Stimulated activated CD4-positive, alpha-beta T cell treated with anti-CD3 and anti-CD28 coated beads, Interleukin-4, amount 100 ng/mL, for 24 hours (primary cell): ENCODE data around the gene CLSTN2.

Experiments
- DNase-seq: peaks from one replicate; pipeline ENCODE4 v3.0.0-alpha.2; 2020

The CLSTN2 gene

GRCh38 chr3:139944256-139944910, 9.4 kb downstream of the CLSTN2 start:
- no peak for DNase-seq

- no peak for DNase-seq
These were observed 10.4 kb downstream of the CLSTN2 start for GRCh38 chr3:139945386-139945785.

- DNase-seq, result no peak
These were observed 11.0 kb downstream of the CLSTN2 start for GRCh38 chr3:139945942-139946341.

- no peak for DNase-seq
These were observed 13.5 kb downstream of the CLSTN2 start for GRCh38 chr3:139948467-139948866.

GRCh38 chr3:139948898-139949297, 13.9 kb downstream of the CLSTN2 start:
- no peak for DNase-seq

GRCh38 chr3:139953131-139953910, 18.3 kb downstream of the CLSTN2 start:
- no peak for DNase-seq

GRCh38 chr3:139954146-139954860, 19.3 kb downstream of the CLSTN2 start:
- no peak for DNase-seq

- no peak for DNase-seq
These were observed 22.9 kb downstream of the CLSTN2 start for GRCh38 chr3:139957844-139958243.

GRCh38 chr3:139969386-139969785, 34.4 kb downstream of the CLSTN2 start:
- DNase-seq, result no peak

GRCh38 chr3:139970526-139970925, 35.5 kb downstream of the CLSTN2 start:
- DNase-seq, result no peak

GRCh38 chr3:139974809-139975425, 39.9 kb downstream of the CLSTN2 start:
- DNase-seq, result no peak

- DNase-seq, result no peak
These were observed 40.8 kb downstream of the CLSTN2 start for GRCh38 chr3:139975594-139976365.

- no peak for DNase-seq
These were observed 44.0 kb downstream of the CLSTN2 start for GRCh38 chr3:139978966-139979365.

- no peak for DNase-seq
These were observed 45.0 kb downstream of the CLSTN2 start for GRCh38 chr3:139979991-139980390.

GRCh38 chr3:139982404-139982803, 47.4 kb downstream of the CLSTN2 start:
- DNase-seq, result no peak

GRCh38 chr3:139985576-139985975, 50.6 kb downstream of the CLSTN2 start:
- no peak for DNase-seq

GRCh38 chr3:139987908-139988307, 52.9 kb downstream of the CLSTN2 start:
- DNase-seq, result no peak

- DNase-seq, result no peak
These were observed 53.6 kb downstream of the CLSTN2 start for GRCh38 chr3:139988472-139989156.

- DNase-seq, result no peak
These were observed 59.9 kb downstream of the CLSTN2 start for GRCh38 chr3:139994891-139995290.

GRCh38 chr3:140004271-140004670, 69.3 kb downstream of the CLSTN2 start:
- DNase-seq, result no peak

- DNase-seq, result no peak
These were observed 71.3 kb downstream of the CLSTN2 start for GRCh38 chr3:140006331-140006730.

GRCh38 chr3:140007081-140007480, 72.1 kb downstream of the CLSTN2 start:
- no peak for DNase-seq
